ENCODE data around the gene ZNF141.

The ZNF141 gene

GRCh38 chr4:422587-422986 is 85.0 kb downstream of the ZNF141 start:
- Histone ChIP-seq H3K4me3 (ENCODE audit: low read length, poor library complexity, severe bottlenecking) (no peak overlapping the region), H3K9ac (ENCODE audit: low read depth, low read length, poor library complexity, severe bottlenecking) (no peak overlapping the region), H3F3A (ENCODE audit: low read depth) (no peaks in the 10 kb centered on the region), H3K27me3 (ENCODE audit: insufficient read depth, low read length, poor library complexity, severe bottlenecking) (no peaks in the 10 kb centered on the region), H3K9me3 (ENCODE audit: insufficient read depth, low read depth, low read length) (peaks cover 42% of the 10 kb centered on the region), H4K20me1 (ENCODE audit: insufficient read depth, low read length, poor library complexity, severe bottlenecking) (no peaks in the 10 kb centered on the region), H3K4me1 (ENCODE audit: insufficient read depth, low read length, poor library complexity, severe bottlenecking) (no peaks in the 10 kb centered on the region), H3K9me2 (replicated peaks; ENCODE audit: low read depth, low read length) (no peaks in the 10 kb centered on the region), H2AFZ (ENCODE audit: low read length) (no peak overlapping the region), H3K79me2 (ENCODE audit: insufficient read depth, low read length) (no peaks in the 10 kb centered on the region), H3K36me3 (ENCODE audit: insufficient read depth, low read length) (no peaks in the 10 kb centered on the region; the same call in 1 of the 2 replicates), H3K4me2 (ENCODE audit: low read depth, low read length, poor library complexity, severe bottlenecking) (no peak overlapping the region)
- no peak for TF ChIP-seq EZH2phosphoT487 (IDR thresholded peaks at IDR 0.05; ENCODE audit: borderline replicate concordance)
- no peak for TF ChIP-seq CTCF (conservative IDR thresholded peaks at IDR 0.05; ENCODE audit: low read length)

Measured in Loucy (cell line).